Measurements from ENCODE around the gene HMG20B.
"Not testable (repeated sequence)": the region's sequence is repeated elsewhere in the genome, so short reads cannot be mapped to it uniquely, and the experiment has no call there.

The HMG20B gene

GRCh38 chr19:3572855-3573161, at the start of gene HMG20B:
HMG20B (plus strand) TSS chr19:3572944; CDS start chr19:3573310, 366 bp downstream.
- no peak for DNase-seq

GRCh38 chr19:3523361-3524077, 49.2 kb upstream of the HMG20B start:
- DNase-seq = no peak

GRCh38 chr19:3524078-3524842, 48.5 kb upstream of the HMG20B start:
- DNase-seq = no peak

- DNase-seq = no peak
Observed at GRCh38 chr19:3524904-3525451, 47.8 kb upstream of the HMG20B start.

DNA sequence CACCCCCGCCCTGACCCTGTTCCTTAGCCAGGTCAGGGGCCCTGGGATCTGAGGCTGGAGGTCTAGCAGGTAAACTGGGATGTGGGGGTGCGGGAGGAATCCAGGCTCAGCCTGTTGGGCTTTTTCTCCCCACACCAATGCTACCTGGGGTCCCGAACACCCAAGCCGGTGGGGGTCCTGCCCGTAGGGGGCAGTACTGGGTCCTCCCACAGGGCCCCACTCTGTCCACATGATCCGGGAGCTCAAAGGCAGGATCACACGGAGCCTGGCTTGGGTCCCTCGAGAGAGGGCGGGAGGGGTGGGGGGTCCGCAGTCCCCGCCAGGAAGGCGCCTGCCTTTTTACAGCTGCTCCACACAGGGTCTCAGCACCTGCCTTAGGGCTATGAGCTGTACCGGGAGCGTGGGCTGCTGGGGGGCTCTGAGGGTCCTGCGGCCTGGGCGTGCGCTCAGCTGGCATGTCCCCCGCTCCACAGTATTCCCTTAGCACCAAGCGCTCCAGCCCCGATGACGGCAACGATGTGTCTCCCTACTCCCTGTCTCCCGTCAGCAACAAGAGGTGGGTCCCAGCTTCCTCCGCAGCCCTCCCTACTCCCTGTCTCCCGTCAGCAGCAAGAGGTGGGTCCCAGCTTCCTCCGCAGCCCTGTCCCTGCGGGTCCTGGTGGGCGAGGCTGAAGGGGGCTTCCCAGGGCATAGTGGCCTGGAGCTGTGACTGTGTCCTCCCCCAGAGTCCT, 46.1 kb upstream of the HMG20B start:
- no peak for DNase-seq

DNA sequence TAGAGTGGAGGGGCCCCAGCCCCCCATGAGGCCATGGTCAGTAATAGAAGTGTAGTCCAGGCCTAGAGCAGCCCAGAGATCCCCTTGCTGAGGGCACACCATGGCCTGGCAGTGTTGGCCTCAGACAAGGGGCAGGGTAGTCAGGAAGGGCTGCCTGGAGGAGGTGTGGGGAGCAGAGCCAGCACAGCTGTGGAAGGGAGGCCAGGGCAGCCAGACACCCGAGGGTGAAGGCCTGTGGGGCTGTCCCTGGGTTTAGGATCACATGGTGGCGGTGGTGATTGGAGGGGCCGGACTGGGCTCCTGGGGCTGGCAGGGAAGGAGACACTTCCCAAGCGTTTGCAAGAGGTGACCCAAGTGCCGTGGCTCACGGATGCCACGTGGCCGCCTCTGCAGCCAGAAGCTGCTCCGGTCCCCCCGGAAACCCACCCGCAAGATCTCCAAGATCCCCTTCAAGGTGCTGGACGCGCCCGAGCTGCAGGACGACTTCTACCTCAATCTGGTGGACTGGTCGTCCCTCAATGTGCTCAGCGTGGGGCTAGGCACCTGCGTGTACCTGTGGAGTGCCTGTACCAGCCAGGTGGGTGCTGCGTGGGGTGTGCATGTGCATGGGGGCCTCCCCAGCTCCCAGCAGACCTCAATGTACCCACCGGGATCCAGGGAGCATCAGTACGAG, 45.4 kb upstream of the HMG20B start:
- no peak for DNase-seq

DNA sequence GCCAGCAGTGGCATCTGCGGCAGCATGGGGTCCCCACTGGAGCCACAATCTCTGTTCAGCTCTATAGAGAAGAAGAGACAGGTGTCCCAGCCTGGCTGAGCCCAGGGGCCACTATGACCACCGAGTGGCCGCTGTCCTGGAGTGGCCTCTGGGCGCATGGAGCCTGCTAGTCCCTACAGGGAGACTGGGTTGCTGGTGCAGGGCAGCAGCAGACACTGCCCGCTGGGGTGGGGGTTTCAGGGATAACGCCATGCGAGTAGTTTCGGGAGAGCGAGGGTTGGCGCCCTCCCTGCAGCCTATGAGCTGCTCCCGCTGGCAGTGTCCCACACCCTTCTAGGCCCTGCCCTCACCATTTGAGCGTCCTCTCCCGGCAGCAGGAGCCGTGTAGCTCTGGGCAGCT, 44.7 kb upstream of the HMG20B start:
- no peak for DNase-seq

GRCh38 chr19:3528539-3529211, 44.1 kb upstream of the HMG20B start:
- DNase-seq = no peak

GRCh38 chr19:3529299-3529698, 43.4 kb upstream of the HMG20B start:
- not testable (repeated sequence) for DNase-seq

GRCh38 chr19:3530389-3530788, 42.4 kb upstream of the HMG20B start:
- no peak for DNase-seq

DNA sequence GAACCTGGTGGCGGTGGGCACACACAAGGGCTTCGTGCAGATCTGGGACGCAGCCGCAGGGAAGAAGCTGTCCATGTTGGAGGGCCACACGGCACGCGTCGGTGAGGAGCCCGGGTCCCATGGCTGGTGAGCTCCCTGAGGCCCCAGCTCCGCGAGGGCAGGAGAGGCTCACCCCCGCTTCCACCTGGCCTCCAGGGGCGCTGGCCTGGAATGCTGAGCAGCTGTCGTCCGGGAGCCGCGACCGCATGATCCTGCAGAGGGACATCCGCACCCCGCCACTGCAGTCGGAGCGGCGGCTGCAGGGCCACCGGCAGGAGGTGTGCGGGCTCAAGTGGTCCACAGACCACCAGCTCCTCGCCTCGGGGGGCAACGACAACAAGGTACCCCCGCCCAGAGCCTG, 41.0 kb upstream of the HMG20B start:
- no peak for DNase-seq

DNA sequence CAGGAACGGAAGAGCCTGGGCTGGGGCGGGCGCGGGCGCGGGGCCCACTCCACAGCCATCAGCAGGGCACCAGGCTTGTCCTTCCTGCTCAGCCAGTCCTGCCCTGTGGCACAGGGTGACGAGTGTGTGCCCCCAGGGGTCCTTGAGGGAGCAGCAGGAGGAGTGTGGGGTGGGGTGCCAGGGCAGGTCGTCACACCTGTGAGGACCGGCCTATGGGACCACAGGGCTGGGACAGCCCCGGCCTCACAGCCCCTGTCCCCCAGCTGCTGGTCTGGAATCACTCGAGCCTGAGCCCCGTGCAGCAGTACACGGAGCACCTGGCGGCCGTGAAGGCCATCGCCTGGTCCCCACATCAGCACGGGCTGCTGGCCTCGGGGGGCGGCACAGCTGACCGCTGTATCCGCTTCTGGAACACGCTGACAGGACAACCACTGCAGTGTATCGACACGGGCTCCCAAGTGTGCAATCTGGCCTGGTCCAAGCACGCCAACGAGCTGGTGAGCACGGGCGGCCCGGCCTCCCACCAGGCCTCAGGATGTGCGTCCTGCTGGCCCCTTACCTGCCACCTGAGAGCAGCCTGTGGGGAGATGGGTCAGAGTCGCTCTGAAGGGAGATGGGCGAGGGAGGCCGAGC, 40.5 kb upstream of the HMG20B start:
- DNase-seq = no peak

DNA sequence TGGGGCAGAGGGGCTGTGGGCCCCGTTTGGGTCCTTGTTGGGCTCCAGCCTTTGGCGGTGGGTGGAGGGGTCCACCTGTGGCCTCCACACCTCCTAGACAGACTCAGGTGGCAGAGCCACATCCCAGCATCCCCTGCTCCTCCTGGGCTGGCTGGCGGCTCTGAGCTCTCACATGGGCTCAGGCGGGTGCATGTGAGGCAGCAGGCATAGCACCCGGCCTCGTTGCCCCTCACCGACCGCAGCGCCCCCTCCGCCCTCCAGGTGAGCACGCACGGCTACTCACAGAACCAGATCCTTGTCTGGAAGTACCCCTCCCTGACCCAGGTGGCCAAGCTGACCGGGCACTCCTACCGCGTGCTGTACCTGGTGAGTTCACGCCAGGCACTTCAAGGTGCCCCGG, 39.7 kb upstream of the HMG20B start:
- DNase-seq = no peak

GRCh38 chr19:3533563-3534216, 39.1 kb upstream of the HMG20B start:
- DNase-seq = no peak

- DNase-seq = no peak
Observed at GRCh38 chr19:3534375-3535234, 38.1 kb upstream of the HMG20B start.

DNA sequence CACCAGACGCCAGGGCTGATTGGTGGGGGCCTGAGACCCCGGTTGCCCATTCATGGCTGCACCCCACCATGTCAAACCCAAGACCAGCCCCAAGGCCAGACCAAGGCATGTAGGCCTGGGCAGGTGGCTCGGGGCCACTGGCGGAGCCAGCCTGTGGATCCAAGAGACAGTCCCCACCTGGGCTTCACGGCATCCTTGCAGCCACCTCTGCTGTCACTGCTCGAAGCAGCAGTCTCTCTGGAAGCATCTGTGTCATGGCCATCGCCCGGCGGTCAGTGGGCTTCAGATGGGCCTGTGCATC, 37.6 kb upstream of the HMG20B start:
- DNase-seq = no peak

DNA sequence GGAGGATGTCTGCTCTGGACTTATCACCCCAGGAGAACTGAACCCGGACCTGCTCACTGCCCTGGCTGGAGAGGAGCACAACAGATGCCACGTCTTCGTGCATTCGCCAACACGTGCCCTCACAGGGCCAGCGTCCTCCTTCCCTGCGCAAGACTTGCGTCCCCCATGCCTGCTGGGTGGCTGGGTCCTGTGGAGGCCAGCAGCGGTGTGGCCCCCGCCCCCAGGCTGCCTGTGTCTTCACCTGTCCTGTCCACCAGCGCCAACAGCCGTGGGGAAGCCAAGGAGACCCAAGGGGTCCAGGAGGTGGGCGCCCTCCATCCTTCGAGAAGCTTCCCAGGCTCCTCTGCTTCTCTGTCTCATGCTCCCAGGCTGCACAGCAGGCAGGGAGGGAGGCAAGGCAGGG, 37.2 kb upstream of the HMG20B start:
- DNase-seq = no peak

GRCh38 chr19:3535981-3536380, 36.8 kb upstream of the HMG20B start:
- no peak for DNase-seq

DNA sequence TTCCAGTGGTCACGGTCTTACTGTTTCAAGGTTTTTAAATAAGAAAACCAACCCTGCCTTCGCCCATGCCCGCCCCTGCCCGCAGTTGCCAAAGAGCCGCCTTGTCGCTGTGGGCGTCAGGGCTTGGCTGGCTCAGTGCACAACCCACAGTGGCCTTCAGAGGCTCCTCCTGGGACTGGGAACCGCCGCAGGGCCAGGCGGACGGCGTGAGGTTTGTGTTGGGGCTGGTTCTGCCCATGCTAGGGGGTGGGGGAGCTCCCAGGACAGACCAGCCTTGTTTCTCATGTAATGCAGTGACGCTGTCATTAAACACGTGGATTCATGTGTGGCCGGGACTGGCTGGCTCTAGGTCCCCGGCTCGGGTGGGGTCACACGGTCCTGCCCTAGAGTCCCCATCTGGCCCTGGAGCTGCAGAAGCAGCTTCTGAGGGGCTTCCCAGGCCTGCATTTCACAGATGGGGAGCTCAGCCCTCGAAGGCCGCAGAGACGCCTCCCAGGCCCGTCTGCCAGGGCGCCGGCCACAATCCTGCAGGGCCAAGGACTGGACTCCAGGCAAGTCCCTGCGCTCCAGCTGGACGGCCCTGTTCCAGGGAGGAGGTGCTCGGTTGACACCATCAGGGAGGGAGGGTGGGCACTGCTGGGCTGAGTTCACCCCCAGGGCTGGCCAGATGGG, 36.2 kb upstream of the HMG20B start:
- peak; percentile 85 for DNase-seq

- DNase-seq = no peak
Observed at GRCh38 chr19:3537101-3537437, 35.7 kb upstream of the HMG20B start.

Measured in femur (tissue), 1 donor.